A549 treated with RU486 at 1 μM for 4 hours (cell line): ENCODE data around the gene EME2. TPM values are rescaled to one million over a fixed set of nuclear protein-coding genes. Genes with fewer than 3 reads are reported as not detected.

Experiments
- total RNA-seq: library from RNA; stranded (reverse); fragments of 200-300 nt; extraction: Qiagen RNA extraction; gene quantifications from 5 replicates; pipeline ENCODE4 v1.2.3, GENCODE V29; 2022; ENCODE audit warnings: low read depth

The EME2 gene
- 5.0 to 10.8 TPM (median 9.1 TPM) in 5 replicates for total RNA-seq

GRCh38 chr16:1772362-1772907 lies at the start of gene EME2:
Gene EME2 (plus strand): TSS chr16:1772810. CDS start chr16:1773228, 418 bp downstream.

GRCh38 chr16:1771188-1771863 lies 1.3 kb upstream of the EME2 start, which contains the start of gene NME3:
Gene NME3 (minus strand): TSS chr16:1771543. CDS start chr16:1771534, 9 bp downstream.

GRCh38 chr16:1772908-1773702 lies 495 bp downstream of the EME2 start, which contains the start of gene MRPS34:
Gene MRPS34 (minus strand): TSS chr16:1773134. CDS start chr16:1773119, 15 bp downstream.

GRCh38 chr16:1782408-1783264 lies 10.0 kb downstream of the EME2 start, which contains the start of the genes NUBP2 and SPSB3:
Gene NUBP2 (plus strand): TSS chr16:1782960. CDS start chr16:1783021, 61 bp downstream.
Gene SPSB3 (minus strand): TSS chr16:1782571. CDS start chr16:1781483, 1,088 bp downstream.

GRCh38 chr16:1793578-1794220 lies 21.1 kb downstream of the EME2 start, which contains the start of gene IGFALS:
Gene IGFALS (minus strand): TSS chr16:1793705. CDS start chr16:1793652, 53 bp downstream.

Other genes with a start within 250 kb of the EME2 start
- not detected in 5 replicates for gene TMEM204, start 239.1 kb upstream of the EME2 start, total RNA-seq
- gene IFT140, start 160.7 kb upstream of the EME2 start, total RNA-seq = 7.3 to 9.4 TPM (median 8.9 TPM) in 5 replicates
- gene CRAMP1, start 160.4 kb upstream of the EME2 start, total RNA-seq = 12.1 to 16.1 TPM (median 14.5 TPM) in 5 replicates
- 161 to 209 TPM (median 164 TPM) in 5 replicates for gene JPT2, start 94.5 kb upstream of the EME2 start, total RNA-seq
- gene MAPK8IP3, start 66.6 kb upstream of the EME2 start, total RNA-seq = 33.5 to 60.3 TPM (median 44.8 TPM) in 5 replicates
- 30.6 to 59.4 TPM (median 55.1 TPM) in 5 replicates for gene NME3, start 1.3 kb upstream of the EME2 start, total RNA-seq
- 170 to 265 TPM (median 253 TPM) in 5 replicates for gene MRPS34, start 324 bp downstream of the EME2 start, total RNA-seq
- 13.2 to 26.3 TPM (median 22.3 TPM) in 5 replicates for gene SPSB3, start 9.8 kb downstream of the EME2 start, total RNA-seq
- gene NUBP2, start 10.2 kb downstream of the EME2 start, total RNA-seq = 57.3 to 88.6 TPM (median 81.3 TPM) in 5 replicates
- gene IGFALS, start 20.9 kb downstream of the EME2 start, total RNA-seq = 0.05 TPM in 1 of 5 replicates, not detected in the others
- gene HAGH, start 54.0 kb downstream of the EME2 start, total RNA-seq = 58.5 to 71.3 TPM (median 68.8 TPM) in 5 replicates
- 45.6 to 53.0 TPM (median 47.7 TPM) in 5 replicates for gene FAHD1, start 54.4 kb downstream of the EME2 start, total RNA-seq
- 1.4 to 3.0 TPM (median 2.0 TPM) in 5 replicates for gene MEIOB, start 99.4 kb downstream of the EME2 start, total RNA-seq
- 1.8 to 4.2 TPM (median 3.1 TPM) in 5 replicates for gene HS3ST6, start 145.6 kb downstream of the EME2 start, total RNA-seq
- gene MSRB1, start 170.4 kb downstream of the EME2 start, total RNA-seq = 22.1 to 31.7 TPM (median 31.4 TPM) in 5 replicates
- 0.03 to 0.37 TPM in 2 of 5 replicates, not detected in the others for gene RPL3L, start 181.9 kb downstream of the EME2 start, total RNA-seq
- gene NDUFB10, start 186.7 kb downstream of the EME2 start, total RNA-seq = 244 to 325 TPM (median 265 TPM) in 5 replicates
- 3,640 to 5,391 TPM (median 5,287 TPM) in 5 replicates for gene RPS2, start 192.0 kb downstream of the EME2 start, total RNA-seq
- not detected in 5 replicates for gene RNF151, start 194.0 kb downstream of the EME2 start, total RNA-seq
- 29.2 to 42.3 TPM (median 37.3 TPM) in 5 replicates for gene TBL3, start 199.2 kb downstream of the EME2 start, total RNA-seq
- gene NOXO1, start 208.7 kb downstream of the EME2 start, total RNA-seq = 0.16 to 0.44 TPM (median 0.28 TPM) in 4 of 5 replicates, not detected in the other
- 24.7 to 44.2 TPM (median 41.3 TPM) in 5 replicates for gene GFER, start 211.4 kb downstream of the EME2 start, total RNA-seq
- 4.4 to 9.7 TPM (median 6.7 TPM) in 5 replicates for gene SYNGR3, start 217.2 kb downstream of the EME2 start, total RNA-seq
- 43.5 to 62.6 TPM (median 56.0 TPM) in 5 replicates for gene ZNF598, start 237.0 kb downstream of the EME2 start, total RNA-seq
- gene NPW, start 247.0 kb downstream of the EME2 start, total RNA-seq = 0.92 to 2.0 TPM (median 1.0 TPM) in 4 of 5 replicates, not detected in the other